Keratinocyte (primary cell): ENCODE measurements around the gene STOX2. TPM values are rescaled to one million over a fixed set of nuclear protein-coding genes. Genes with fewer than 3 reads are reported as not detected.

Experiments
- DNase-seq: peaks from one replicate; pipeline ENCODE4 v3.0.0-alpha.2; 2011; ENCODE audit warnings: low read depth, missing footprints, low spot score
- FAIRE-seq: peaks from 2 replicates; lab custom pipeline; 2011; peaks lifted over from hg19 to GRCh38; lab: Jason Lieb, UNC
- H2AFZ ChIP-seq: 2 replicates; pipeline ENCODE4 v1.6.0; 2012; ENCODE audit warnings: low read length, control low read depth, inconsistent platforms; ENCODE audit not compliant: control insufficient read depth
- H3K27ac ChIP-seq: 2 replicates; pipeline ENCODE4 v1.5.1; 2011; ENCODE audit warnings: low read length; ENCODE audit not compliant: control insufficient read depth, insufficient read depth
- H3K27me3 ChIP-seq: 3 replicates; pipeline ENCODE4 v1.6.0; 2011; ENCODE audit warnings: low read length; ENCODE audit not compliant: control insufficient read depth, insufficient read depth; ENCODE audit errors: extremely low read depth
- H3K36me3 ChIP-seq, 2 experiments: 2 replicates in 1 of 2; 3 replicates in 1 of 2; pipeline ENCODE4 v1.5.1; 2011; ENCODE audit warnings: low read length in 2 of 2, mild to moderate bottlenecking in 1 of 2; ENCODE audit not compliant: control insufficient read depth in 2 of 2, insufficient read depth in 2 of 2; ENCODE audit errors: extremely low read depth in 1 of 2
- H3K4me1 ChIP-seq: 3 replicates; pipeline ENCODE4 v1.5.1; 2011; ENCODE audit warnings: low read length; ENCODE audit not compliant: control insufficient read depth, insufficient read depth; ENCODE audit errors: extremely low read depth
- H3K4me2 ChIP-seq: 3 replicates; pipeline ENCODE4 v1.6.0; 2011; ENCODE audit warnings: low read depth, low read length; ENCODE audit not compliant: control insufficient read depth, insufficient read depth; ENCODE audit errors: extremely low read depth
- H3K4me3 ChIP-seq, 3 experiments: fragments of 200-600 bp in 1 of 3; sonication (generic) in 1 of 3; 2 replicates in 2 of 3; 3 replicates in 1 of 3; pipeline ENCODE4 v1.5.1; 2011 to 2016; ENCODE audit warnings: low read length in 3 of 3, mild to moderate bottlenecking in 3 of 3, control low read depth in 2 of 3, inconsistent platforms in 1 of 3, low read depth in 1 of 3, mixed read lengths in 1 of 3, mixed run types in 1 of 3, moderate library complexity in 1 of 3; ENCODE audit not compliant: control insufficient read depth in 2 of 3, insufficient read depth in 2 of 3; ENCODE audit errors: extremely low read depth in 1 of 3
- H3K79me2 ChIP-seq: 2 replicates; pipeline ENCODE4 v1.6.0; 2012; ENCODE audit warnings: low read length; ENCODE audit not compliant: control insufficient read depth, insufficient read depth
- H3K9ac ChIP-seq: 3 replicates; pipeline ENCODE4 v1.6.0; 2011; ENCODE audit warnings: low read length; ENCODE audit not compliant: control insufficient read depth, insufficient read depth; ENCODE audit errors: extremely low read depth
- H3K9me1 ChIP-seq: 3 replicates; pipeline ENCODE4 v1.6.0; 2011; ENCODE audit warnings: low read length; ENCODE audit not compliant: control insufficient read depth, insufficient read depth; ENCODE audit errors: extremely low read depth
- H3K9me3 ChIP-seq: 2 replicates; pipeline ENCODE4 v1.5.1; 2012; ENCODE audit warnings: low read depth, low read length; ENCODE audit not compliant: control insufficient read depth
- H4K20me1 ChIP-seq: 3 replicates; pipeline ENCODE4 v1.6.0; 2011; ENCODE audit warnings: low read length; ENCODE audit not compliant: control insufficient read depth, insufficient read depth; ENCODE audit errors: extremely low read depth
- CTCF ChIP-seq, 3 experiments: IDR thresholded peaks in 1 of 3; conservative IDR thresholded peaks in 1 of 3; optimal IDR thresholded peaks in 1 of 3; 2 replicates in 2 of 3; 3 replicates in 1 of 3; pipeline versions ENCODE3 to v1.5.1; 2011; ENCODE audit warnings: low read length in 3 of 3, mild to moderate bottlenecking in 3 of 3, moderate library complexity in 2 of 3, control low read depth in 1 of 3, inconsistent platforms in 1 of 3; ENCODE audit not compliant: insufficient read depth in 2 of 3; ENCODE audit errors: extremely low read depth in 1 of 3
- EZH2 ChIP-seq: IDR thresholded peaks from one replicate; pipeline ENCODE4 v1.6.1; 2012; ENCODE audit warnings: inconsistent platforms, mild to moderate bottlenecking, low read length, moderate library complexity
- dilution Hi-C: fragments of 300-500 bp; cut with MboI; formaldehyde crosslinking; loops from one replicate; pipeline ENCODE4 v1.7.0; 2020; ENCODE audit warnings: low sequenced_read_pairs; ENCODE audit not compliant: extremely low pct_ligation_motif_present
- polyA plus RNA-seq, 5 experiments: library from polyadenylated mRNA; depleted of rRNA in 3 of 5; stranded (reverse) in 3 of 5; stranded (forward) in 1 of 5; unstranded in 1 of 5; fragments of >200 nt; gene quantifications; 1 replicate in 1 of 5; 2 replicates in 3 of 5; 3 replicates in 1 of 5; pipeline versions ENCODE4 v1.2.1 to v1.2.3, GENCODE V29; 2011 to 2012; ENCODE audit warnings: missing spikeins in 2 of 5, low read depth in 1 of 5, low replicate concordance in 1 of 5

The STOX2 gene
- polyA plus RNA-seq, 1 donor (not counting 4 experiments of a cell fraction or from before 2014, with no cell fraction given), result 1.6 TPM

GRCh38 chr4:184019076-184019475, 114.0 kb downstream of the STOX2 start:
- FAIRE-seq, result peak; percentile 91
- dilution Hi-C loops, result no loop called here
- no peak overlapping the region for H3K9ac ChIP-seq
- TF ChIP-seq CTCF (optimal IDR thresholded peaks at IDR 0.05 in 1 of 3, IDR thresholded peaks at IDR 0.05 in 1 of 3, conservative IDR thresholded peaks at IDR 0.05 in 1 of 3; ENCODE audit: extremely low read depth in 1 of 3, insufficient read depth in 2 of 3, low read length in 3 of 3) (no peak), EZH2 (no peak)
- H3K9me3 ChIP-seq, result no peaks in the 10 kb centered on the region
- H3K9me1 ChIP-seq, result no peaks in the 10 kb centered on the region
- peak overlapping the region; percentile 94 for H2AFZ ChIP-seq
- H3K4me2 ChIP-seq, result peak overlapping the region; percentile 89
- H3K4me1 ChIP-seq, result peaks cover 13% of the 10 kb centered on the region
- no peak for DNase-seq
- no peaks in the 10 kb centered on the region for H3K79me2 ChIP-seq
- H3K36me3 ChIP-seq, result no peaks in the 10 kb centered on the region
- peak overlapping the region; percentile 68 for H3K27ac ChIP-seq
- no peaks in the 10 kb centered on the region for H3K27me3 ChIP-seq
- no peaks in the 10 kb centered on the region for H4K20me1 ChIP-seq
- peak overlapping the region in 2 of 3 experiments; percentile 34 to 47 for H3K4me3 ChIP-seq

DNA sequence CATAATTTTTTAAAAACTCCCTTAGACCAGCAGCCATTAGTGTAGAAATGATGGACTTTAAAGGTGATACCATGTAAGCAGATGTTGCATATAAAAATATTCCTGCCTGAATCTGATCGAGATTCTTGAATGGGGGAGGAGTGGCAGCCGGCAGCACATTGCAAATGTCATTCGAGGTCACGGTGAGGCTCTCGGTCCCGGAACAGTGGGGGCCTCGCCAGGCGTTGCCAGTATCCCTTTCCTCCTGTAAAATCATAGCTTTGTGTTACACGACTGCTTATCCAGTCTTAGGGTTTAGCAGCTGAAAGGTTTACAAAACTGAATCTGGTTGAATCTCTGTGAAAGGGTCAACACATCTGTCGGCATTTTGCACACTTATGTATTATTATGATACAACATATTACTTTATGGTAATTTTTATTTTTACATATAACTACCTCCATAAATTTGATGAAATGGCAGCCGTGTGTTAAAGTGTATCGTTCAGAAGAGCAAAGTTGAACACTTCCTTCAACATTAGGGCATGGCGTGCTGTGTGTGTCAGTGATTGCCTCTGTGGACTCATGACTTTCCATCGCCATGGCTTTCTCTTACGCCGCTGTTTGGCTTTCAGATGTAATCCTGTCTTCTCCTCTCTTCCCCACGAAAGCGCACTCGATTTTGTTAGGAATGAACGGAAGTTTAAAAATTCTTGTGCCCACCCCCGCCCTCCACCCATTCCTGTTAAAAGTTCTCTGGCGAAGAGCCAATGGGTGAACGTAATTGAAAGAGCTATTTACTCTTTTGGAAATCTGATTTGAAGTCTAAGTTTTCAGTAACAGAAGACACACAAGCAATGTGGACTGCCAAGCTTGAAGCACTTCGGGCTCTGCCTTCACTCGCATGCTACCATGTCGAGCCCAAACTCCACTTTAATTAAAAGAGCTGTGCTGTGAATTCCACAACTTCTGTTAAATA, 114.8 kb downstream of the STOX2 start:
- H2AFZ ChIP-seq, result no peak overlapping the region
- H3K9me1 ChIP-seq, result no peaks in the 10 kb centered on the region
- peaks cover 13% of the 10 kb centered on the region for H3K4me1 ChIP-seq
- dilution Hi-C loops, result no loop called here
- H3K4me3 ChIP-seq, result no peak overlapping the region
- DNase-seq (no peak), FAIRE-seq (no peak)
- no peaks in the 10 kb centered on the region for H3K79me2 ChIP-seq
- TF ChIP-seq CTCF (optimal IDR thresholded peaks at IDR 0.05 in 1 of 3, IDR thresholded peaks at IDR 0.05 in 1 of 3, conservative IDR thresholded peaks at IDR 0.05 in 1 of 3; ENCODE audit: extremely low read depth in 1 of 3, insufficient read depth in 2 of 3, low read length in 3 of 3) (no peak), EZH2 (no peak)
- H3K9me3 ChIP-seq, result no peaks in the 10 kb centered on the region
- peak overlapping the region; percentile 68 for H3K27ac ChIP-seq
- no peak overlapping the region for H3K9ac ChIP-seq
- H4K20me1 ChIP-seq, result no peaks in the 10 kb centered on the region
- no peaks in the 10 kb centered on the region for H3K27me3 ChIP-seq
- H3K4me2 ChIP-seq, result no peak overlapping the region
- H3K36me3 ChIP-seq, result no peaks in the 10 kb centered on the region
